DMS153 treated with DMSO at 0.1 percent for 48 hours (cell line): ENCODE data around the gene KIAA1671.
"Not testable (repeated sequence)": the region's sequence is repeated elsewhere in the genome, so short reads cannot be mapped to it uniquely, and the experiment has no call there.

Experiments
- DNase-seq: peaks from one replicate; lab custom pipeline; 2025; ENCODE audit not compliant: unreplicated experiment; lab: John Stamatoyannopoulos, UW

The KIAA1671 gene

GRCh38 chr22:24951942-24952836, at the start of gene KIAA1671:
TSS of gene KIAA1671 (plus strand) at chr22:24952716. CDS start at chr22:25028000, 75,284 bp downstream.
- peak; percentile 61 for DNase-seq

GRCh38 chr22:24905909-24906308, 46.6 kb upstream of the KIAA1671 start:
- DNase-seq, result no peak

GRCh38 chr22:24907101-24907500, 45.4 kb upstream of the KIAA1671 start:
- DNase-seq, result not testable (repeated sequence)

GRCh38 chr22:24920029-24920428, 32.5 kb upstream of the KIAA1671 start:
- DNase-seq, result no peak

- no peak for DNase-seq
These were observed 26.7 kb upstream of the KIAA1671 start for GRCh38 chr22:24925586-24926427.

GRCh38 chr22:24926428-24926725, 26.1 kb upstream of the KIAA1671 start:
- no peak for DNase-seq

GRCh38 chr22:24926849-24927579, 25.5 kb upstream of the KIAA1671 start:
- DNase-seq, result no peak

GRCh38 chr22:24928322-24928721, 24.2 kb upstream of the KIAA1671 start:
- DNase-seq, result no peak

- no peak for DNase-seq
These were observed 21.8 kb upstream of the KIAA1671 start for GRCh38 chr22:24930678-24931077.

GRCh38 chr22:24935771-24936483, 16.6 kb upstream of the KIAA1671 start:
- DNase-seq, result no peak

GRCh38 chr22:24937114-24937513, 15.4 kb upstream of the KIAA1671 start:
- DNase-seq, result no peak

- DNase-seq, result peak; percentile 52
These were observed 13.7 kb upstream of the KIAA1671 start for GRCh38 chr22:24938741-24939341.

- no peak for DNase-seq
These were observed 10.2 kb upstream of the KIAA1671 start for GRCh38 chr22:24942301-24942700.

GRCh38 chr22:24944217-24944937, 8.1 kb upstream of the KIAA1671 start:
- no peak for DNase-seq

- DNase-seq, result no peak
These were observed 7.1 kb upstream of the KIAA1671 start for GRCh38 chr22:24945430-24945829.

GRCh38 chr22:24947383-24947782, 5.1 kb upstream of the KIAA1671 start:
- no peak for DNase-seq

GRCh38 chr22:24947881-24948280, 4.6 kb upstream of the KIAA1671 start:
- DNase-seq, result peak; percentile 60

- DNase-seq, result no peak
These were observed 3.9 kb upstream of the KIAA1671 start for GRCh38 chr22:24948356-24949202.
